Mesendoderm (in vitro differentiated cells): ENCODE data around the gene IGSF9.
A peak's percentile ranks its signal among the peaks of the same experiment; 100 is the strongest.

Experiments used
- DNase-seq: peaks from one replicate; pipeline ENCODE4 v3.0.0; 2013
- H2AK5ac ChIP-seq: 2 replicates; pipeline ENCODE4 v1.6.1; 2013; ENCODE audit warnings: low read length, inconsistent platforms
- H2BK120ac ChIP-seq: 2 replicates; pipeline ENCODE4 v1.6.1; 2013; ENCODE audit warnings: low read depth, mild to moderate bottlenecking, low read length, moderate library complexity, mixed read lengths
- H2BK15ac ChIP-seq: replicated peaks from 2 replicates; pipeline ENCODE4 v1.6.1; 2013; ENCODE audit warnings: low read depth, mild to moderate bottlenecking, moderate library complexity
- H2BK5ac ChIP-seq: 2 replicates; pipeline ENCODE4 v1.6.1; 2013; ENCODE audit warnings: low read length, inconsistent platforms
- H3K18ac ChIP-seq: 2 replicates; pipeline ENCODE4 v1.6.1; 2013; ENCODE audit warnings: mild to moderate bottlenecking, low read length, mixed read lengths
- H3K23ac ChIP-seq: one replicate; pipeline ENCODE4 v1.6.1; 2013; ENCODE audit warnings: low read length
- H3K27ac ChIP-seq: 2 replicates; pipeline ENCODE4 v1.5.1; 2013; ENCODE audit warnings: low read depth, mild to moderate bottlenecking, inconsistent platforms, low read length, moderate library complexity
- H3K27me3 ChIP-seq: 2 replicates; pipeline ENCODE4 v1.6.1; 2013; ENCODE audit warnings: low read length, control low read depth, mild to moderate bottlenecking, inconsistent platforms; ENCODE audit not compliant: insufficient read depth, poor library complexity
- H3K36me3 ChIP-seq: 2 replicates; pipeline ENCODE4 v1.6.1; 2013; ENCODE audit warnings: low read length, inconsistent platforms; ENCODE audit not compliant: control insufficient read depth, insufficient read depth
- H3K4ac ChIP-seq: one replicate; pipeline ENCODE4 v1.6.1; 2013; ENCODE audit warnings: low read depth, mild to moderate bottlenecking, low read length, moderate library complexity
- H3K4me1 ChIP-seq: 2 replicates; pipeline ENCODE4 v1.6.1; 2013; ENCODE audit warnings: low read depth, low read length, inconsistent platforms; ENCODE audit not compliant: control insufficient read depth
- H3K4me2 ChIP-seq: 2 replicates; pipeline ENCODE4 v1.6.1; 2013; ENCODE audit warnings: low read length
- H3K4me3 ChIP-seq: 2 replicates; pipeline ENCODE4 v1.5.1; 2013; ENCODE audit warnings: mild to moderate bottlenecking, low read length
- H3K56ac ChIP-seq: one replicate; pipeline ENCODE4 v1.6.1; 2013; ENCODE audit warnings: low read length
- H3K79me1 ChIP-seq: 2 replicates; pipeline ENCODE4 v1.6.1; 2013; ENCODE audit warnings: low read length, inconsistent platforms
- H3K79me2 ChIP-seq: 2 replicates; pipeline ENCODE4 v1.6.1; 2013; ENCODE audit warnings: mild to moderate bottlenecking, low read length; ENCODE audit not compliant: control insufficient read depth, insufficient read depth
- H3K9ac ChIP-seq: 2 replicates; pipeline ENCODE4 v1.6.1; 2013; ENCODE audit warnings: low read length, inconsistent platforms
- H4K5ac ChIP-seq: one replicate; pipeline ENCODE4 v1.6.1; 2013; ENCODE audit warnings: low read length
- H4K8ac ChIP-seq: one replicate; pipeline ENCODE4 v1.6.1; 2013; ENCODE audit warnings: low read depth, mild to moderate bottlenecking, control low read depth, low read length, moderate library complexity
- WGBS: extraction: QIAGEN DNeasy Blood & Tissue Kit; methylation state at CpG from one replicate; pipeline ENCODE4 v1.1.7; 2013; ENCODE audit warnings: low lambda C conversion rate, missing lambda C conversion rate; ENCODE audit not compliant: insufficient coverage; ENCODE audit errors: extremely low coverage; 5-methylcytosine and 5-hydroxymethylcytosine counted together

The IGSF9 gene

DNA sequence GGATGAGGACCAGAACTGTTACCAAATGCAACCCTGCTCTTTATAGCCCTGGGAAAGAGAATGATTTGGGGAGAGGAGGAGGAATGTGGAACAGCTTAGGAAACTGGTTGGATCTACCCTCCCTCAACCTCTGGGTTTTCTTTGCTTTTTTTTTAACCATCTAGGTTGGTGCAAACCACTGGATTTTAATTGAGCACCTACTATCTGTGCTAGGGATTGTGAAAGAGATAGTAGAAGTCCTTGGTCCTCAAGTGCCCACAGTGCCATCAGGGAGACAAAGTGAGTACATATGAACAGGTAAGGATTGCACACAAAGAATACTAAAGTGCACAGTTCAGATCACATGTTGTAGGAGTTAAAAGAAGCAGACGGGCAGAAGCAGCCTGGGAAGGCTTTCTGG is 24.8 kb downstream of the IGSF9 start:
- no peak overlapping the region for H2AK5ac ChIP-seq
- H3K9ac ChIP-seq = no peak overlapping the region
- no CpG with 5 or more reads among the region's 1 CpG for WGBS

GRCh38 chr1:159920202-159920601 is 25.2 kb downstream of the IGSF9 start:
- Histone ChIP-seq H3K36me3 (peaks cover 8% of the 10 kb centered on the region), H3K27me3 (no peaks in the 10 kb centered on the region), H2BK120ac (no peak overlapping the region), H3K23ac (no peak overlapping the region), H2BK5ac (no peak overlapping the region), H3K9ac (no peak overlapping the region), H3K79me2 (peaks cover 54% of the 10 kb centered on the region), H2BK15ac (no peak overlapping the region), H3K4me3 (no peak overlapping the region), H3K56ac (no peak overlapping the region), H2AK5ac (no peak overlapping the region), H3K27ac (no peak overlapping the region), H3K4me1 (peaks cover 28% of the 10 kb centered on the region), H3K4me2 (no peak overlapping the region), H3K4ac (no peak overlapping the region), H3K18ac (no peak overlapping the region), H4K8ac (no peak overlapping the region), H3K79me1 (peaks cover 21% of the 10 kb centered on the region), H4K5ac (no peak overlapping the region)
- no CpG with 5 or more reads among the region's 10 CpGs for WGBS
- no peak for DNase-seq

More for the DNA sequence above, 24.8 kb downstream of the IGSF9 start:
- H4K8ac ChIP-seq = no peak overlapping the region
- no peak overlapping the region for H2BK120ac ChIP-seq
- no peak overlapping the region for H3K4me3 ChIP-seq
- no peak overlapping the region for H2BK15ac ChIP-seq
- no peak overlapping the region for H4K5ac ChIP-seq
- no peaks in the 10 kb centered on the region for H3K27me3 ChIP-seq
- H3K4me1 ChIP-seq = peaks cover 25% of the 10 kb centered on the region
- no peak for DNase-seq
- H2BK5ac ChIP-seq = no peak overlapping the region
- H3K36me3 ChIP-seq = peaks cover 8% of the 10 kb centered on the region
- no peak overlapping the region for H3K4ac ChIP-seq
- H3K79me1 ChIP-seq = peaks cover 21% of the 10 kb centered on the region
- H3K4me2 ChIP-seq = no peak overlapping the region
- H3K23ac ChIP-seq = no peak overlapping the region
- H3K27ac ChIP-seq = no peak overlapping the region
- no peak overlapping the region for H3K56ac ChIP-seq
- H3K18ac ChIP-seq = no peak overlapping the region
- peaks cover 54% of the 10 kb centered on the region for H3K79me2 ChIP-seq

DNA sequence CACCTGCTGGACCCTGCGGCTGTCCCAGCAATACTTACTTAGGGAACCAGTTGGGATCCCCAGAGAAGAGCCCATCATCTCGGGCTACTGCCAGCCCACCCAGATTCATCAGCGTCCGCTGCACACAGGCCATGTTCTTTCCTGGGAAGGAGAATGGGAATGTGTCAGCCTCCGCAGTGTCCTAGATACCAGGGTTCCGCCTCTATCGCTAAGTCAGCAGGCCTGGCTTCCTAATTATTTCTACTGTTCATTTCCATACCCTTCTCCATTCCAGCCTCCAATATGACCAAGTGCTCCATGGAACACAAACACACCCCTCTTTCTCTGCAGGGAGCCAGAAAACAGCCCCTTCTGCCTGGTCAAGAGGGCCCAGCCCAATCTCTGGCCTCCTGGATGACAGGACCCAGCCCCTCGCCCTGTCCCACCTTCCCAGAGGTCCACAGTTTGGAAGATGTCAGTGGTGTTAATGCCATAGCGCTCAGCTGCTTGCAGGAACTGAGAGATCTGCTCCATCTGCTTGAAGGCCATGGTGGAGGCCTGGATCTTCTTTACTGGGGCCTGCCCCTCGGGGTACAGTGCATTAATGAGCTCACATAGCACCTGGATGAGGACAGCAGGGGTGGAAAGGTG is 26.1 kb downstream of the IGSF9 start:
- no peak overlapping the region for H2BK120ac ChIP-seq
- H3K79me2 ChIP-seq = peaks cover 47% of the 10 kb centered on the region
- H3K27me3 ChIP-seq = no peaks in the 10 kb centered on the region
- no peak overlapping the region for H3K56ac ChIP-seq
- peaks cover 21% of the 10 kb centered on the region for H3K79me1 ChIP-seq
- H3K4ac ChIP-seq = no peak overlapping the region
- no peak overlapping the region for H2BK5ac ChIP-seq
- H3K4me1 ChIP-seq = peaks cover 32% of the 10 kb centered on the region
- H2AK5ac ChIP-seq = no peak overlapping the region
- WGBS = no CpG with 5 or more reads among the region's 10 CpGs
- no peak overlapping the region for H3K27ac ChIP-seq
- H3K36me3 ChIP-seq = peaks cover 8% of the 10 kb centered on the region
- H3K18ac ChIP-seq = no peak overlapping the region
- H2BK15ac ChIP-seq = no peak overlapping the region
- H3K4me2 ChIP-seq = no peak overlapping the region
- no peak overlapping the region for H3K9ac ChIP-seq
- no peak overlapping the region for H4K5ac ChIP-seq
- DNase-seq = no peak
- H4K8ac ChIP-seq = no peak overlapping the region
- H3K4me3 ChIP-seq = no peak overlapping the region
- no peak overlapping the region for H3K23ac ChIP-seq

DNA sequence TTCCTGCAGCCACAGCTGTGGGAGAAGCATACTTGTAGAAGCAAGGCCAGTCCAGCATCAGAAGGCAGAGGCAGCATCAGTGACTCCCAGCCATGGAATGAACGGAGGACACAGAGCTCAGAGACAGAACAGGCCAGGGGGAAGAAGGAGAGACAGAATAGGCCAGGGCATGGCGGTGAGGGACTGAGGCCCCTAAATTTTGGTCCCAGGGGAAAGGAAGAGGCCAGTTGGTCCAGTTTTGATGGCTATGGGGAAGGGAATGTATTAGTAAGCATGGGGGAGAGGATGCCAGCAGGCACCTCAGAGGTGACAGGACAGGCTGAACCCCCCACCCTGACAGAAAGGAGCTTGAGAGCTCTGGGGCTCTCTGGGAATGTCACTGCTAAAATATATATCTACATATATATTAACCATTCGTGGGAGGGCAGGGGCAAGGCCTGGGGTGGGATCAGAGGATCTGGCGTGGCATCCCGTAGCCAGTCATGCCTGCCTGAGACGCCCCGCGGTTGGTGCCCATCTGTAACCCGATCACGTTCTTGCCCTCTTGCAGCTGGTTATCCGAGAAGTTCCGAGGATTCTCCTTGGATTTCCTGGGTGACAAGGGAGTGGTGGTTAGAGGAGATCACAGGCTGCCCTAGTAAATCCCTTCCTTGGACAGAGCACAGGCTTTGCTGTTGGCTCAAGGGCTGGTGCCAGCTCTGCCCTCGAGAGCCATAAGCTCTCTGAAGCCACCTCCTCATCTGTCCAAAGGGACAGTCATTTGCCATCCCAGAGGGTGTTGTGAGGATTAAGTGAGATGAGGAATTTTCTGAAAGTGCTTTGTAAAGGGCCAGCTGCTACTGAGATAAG is 26.8 kb downstream of the IGSF9 start:
- H3K4ac ChIP-seq = no peak overlapping the region
- H3K18ac ChIP-seq = no peak overlapping the region
- no peak overlapping the region for H2BK15ac ChIP-seq
- no peak overlapping the region for H2BK5ac ChIP-seq
- peaks cover 39% of the 10 kb centered on the region for H3K79me2 ChIP-seq
- no peak overlapping the region for H3K23ac ChIP-seq
- H2BK120ac ChIP-seq = no peak overlapping the region
- no peak overlapping the region for H3K56ac ChIP-seq
- no peak for DNase-seq
- H3K27ac ChIP-seq = no peak overlapping the region
- H3K4me1 ChIP-seq = peaks cover 40% of the 10 kb centered on the region
- H4K8ac ChIP-seq = no peak overlapping the region
- H3K36me3 ChIP-seq = peaks cover 8% of the 10 kb centered on the region
- H3K79me1 ChIP-seq = peaks cover 21% of the 10 kb centered on the region
- no peak overlapping the region for H3K9ac ChIP-seq
- H3K4me2 ChIP-seq = no peak overlapping the region
- no peak overlapping the region for H3K4me3 ChIP-seq
- no CpG with 5 or more reads among the region's 13 CpGs for WGBS
- no peak overlapping the region for H2AK5ac ChIP-seq
- H4K5ac ChIP-seq = no peak overlapping the region
- no peaks in the 10 kb centered on the region for H3K27me3 ChIP-seq

GRCh38 chr1:159917533-159918351 is 27.7 kb downstream of the IGSF9 start:
- Histone ChIP-seq H3K23ac (no peak overlapping the region), H3K4me1 (peaks cover 39% of the 10 kb centered on the region), H3K79me1 (peaks cover 20% of the 10 kb centered on the region), H3K4ac (no peak overlapping the region), H3K56ac (peak overlapping the region; percentile 58), H4K8ac (no peak overlapping the region), H3K27ac (peak overlapping the region; percentile 22), H3K79me2 (peaks cover 32% of the 10 kb centered on the region), H3K4me3 (no peak overlapping the region), H3K36me3 (peaks cover 8% of the 10 kb centered on the region), H2AK5ac (no peak overlapping the region), H2BK120ac (no peak overlapping the region), H3K27me3 (no peaks in the 10 kb centered on the region), H3K4me2 (no peak overlapping the region), H3K9ac (peak overlapping the region; percentile 32), H2BK15ac (no peak overlapping the region), H3K18ac (no peak overlapping the region), H2BK5ac (peak overlapping the region; percentile 14), H4K5ac (no peak overlapping the region)
- no peak for DNase-seq
- no CpG with 5 or more reads among the region's 5 CpGs for WGBS
